Loucy (cell line): ENCODE measurements around the gene PPP2R5B.

ENCODE experiments used
- H2AFZ ChIP-seq: fragments of 200-600 bp; sonication (generic); 2 replicates; pipeline ENCODE4 v1.6.0; 2016; ENCODE audit warnings: antibody characterized with exemption, mild to moderate bottlenecking, low read length, moderate library complexity
- H3F3A ChIP-seq: fragments of 200-600 bp; 2 replicates; pipeline ENCODE4 v1.6.0; 2016; ENCODE audit warnings: antibody characterized with exemption, low read depth, mild to moderate bottlenecking
- H3K27me3 ChIP-seq: fragments of 200-600 bp; sonication (generic); 2 replicates; pipeline ENCODE4 v1.6.1; 2014; ENCODE audit warnings: low read length, mild to moderate bottlenecking; ENCODE audit not compliant: insufficient read depth, poor library complexity, severe bottlenecking
- H3K36me3 ChIP-seq: fragments of 200-600 bp; sonication (generic); 2 replicates; pipeline ENCODE4 v1.6.1; 2016; ENCODE audit warnings: low read length; ENCODE audit not compliant: insufficient read depth
- H3K4me1 ChIP-seq: fragments of 200-600 bp; sonication (generic); 2 replicates; pipeline ENCODE4 v1.5.1; 2014; ENCODE audit warnings: low read length, mild to moderate bottlenecking; ENCODE audit not compliant: insufficient read depth, poor library complexity, severe bottlenecking
- H3K4me2 ChIP-seq: fragments of 200-600 bp; sonication (generic); 2 replicates; pipeline ENCODE4 v1.6.0; 2014; ENCODE audit warnings: antibody characterized with exemption, low read length, low read depth, mild to moderate bottlenecking; ENCODE audit not compliant: poor library complexity, severe bottlenecking
- H3K4me3 ChIP-seq: fragments of 200-600 bp; sonication (generic); 2 replicates; pipeline ENCODE4 v1.5.1; 2014; ENCODE audit warnings: low read length, mild to moderate bottlenecking, mixed read lengths; ENCODE audit not compliant: poor library complexity, severe bottlenecking
- H3K79me2 ChIP-seq: fragments of 200-600 bp; sonication (generic); 2 replicates; pipeline ENCODE4 v1.6.1; 2014; ENCODE audit warnings: low read length; ENCODE audit not compliant: insufficient read depth
- H3K9ac ChIP-seq: fragments of 200-600 bp; sonication (generic); 2 replicates; pipeline ENCODE4 v1.6.0; 2014; ENCODE audit warnings: mild to moderate bottlenecking, low read depth, low read length, moderate library complexity; ENCODE audit not compliant: poor library complexity, severe bottlenecking
- H3K9me2 ChIP-seq: fragments of 200-600 bp; sonication (generic); replicated peaks from 2 replicates; pipeline ENCODE4 v1.6.1; 2016; ENCODE audit warnings: low read depth, low read length, mixed read lengths
- H3K9me3 ChIP-seq: fragments of 200-600 bp; sonication (generic); 2 replicates; pipeline ENCODE4 v1.6.1; 2014; ENCODE audit warnings: mild to moderate bottlenecking, antibody characterized with exemption, low read length, low read depth; ENCODE audit not compliant: insufficient read depth
- H4K20me1 ChIP-seq: fragments of 200-600 bp; sonication (generic); 2 replicates; pipeline ENCODE4 v1.6.0; 2014; ENCODE audit warnings: antibody characterized with exemption, low read length, mild to moderate bottlenecking; ENCODE audit not compliant: insufficient read depth, poor library complexity, severe bottlenecking
- EZH2phosphoT487 ChIP-seq: fragments of 200-600 bp; IDR thresholded peaks from 2 replicates; pipeline ENCODE4 v1.6.1; 2018; ENCODE audit warnings: antibody characterized with exemption, mild to moderate bottlenecking, moderate library complexity, borderline replicate concordance
- TF ChIP-seq, protein P1 (sequence below): fragments of 200-600 bp; sonication (generic); conservative IDR thresholded peaks from 2 replicates; pipeline ENCODE4 v1.5.1; 2014; ENCODE audit warnings: mild to moderate bottlenecking, antibody characterized with exemption, low read length

Gene PPP2R5B

GRCh38 chr11:64930340-64930739 lies 5.9 kb downstream of the PPP2R5B start:
- TF ChIP-seq EZH2phosphoT487, result no peak
- Histone ChIP-seq H3K4me3 (no peak overlapping the region), H3F3A (no peaks in the 10 kb centered on the region), H3K9me2 (no peaks in the 10 kb centered on the region), H3K4me2 (no peak overlapping the region), H3K4me1 (peaks cover 3% of the 10 kb centered on the region), H3K27me3 (no peaks in the 10 kb centered on the region), H3K9me3 (no peaks in the 10 kb centered on the region), H4K20me1 (no peaks in the 10 kb centered on the region), H2AFZ (no peak overlapping the region), H3K36me3 (no peaks in the 10 kb centered on the region), H3K9ac (no peak overlapping the region), H3K79me2 (no peaks in the 10 kb centered on the region)

GRCh38 chr11:64931290-64931689 lies 6.8 kb downstream of the PPP2R5B start:
- Histone ChIP-seq H3K79me2 (no peaks in the 10 kb centered on the region), H2AFZ (no peak overlapping the region), H3K27me3 (no peaks in the 10 kb centered on the region), H3K4me3 (no peak overlapping the region), H3K9ac (no peak overlapping the region), H4K20me1 (no peaks in the 10 kb centered on the region), H3K4me1 (no peaks in the 10 kb centered on the region), H3K36me3 (no peaks in the 10 kb centered on the region), H3K9me3 (no peaks in the 10 kb centered on the region), H3K4me2 (no peak overlapping the region), H3F3A (no peaks in the 10 kb centered on the region), H3K9me2 (no peaks in the 10 kb centered on the region)
- TF ChIP-seq, protein P1, sequence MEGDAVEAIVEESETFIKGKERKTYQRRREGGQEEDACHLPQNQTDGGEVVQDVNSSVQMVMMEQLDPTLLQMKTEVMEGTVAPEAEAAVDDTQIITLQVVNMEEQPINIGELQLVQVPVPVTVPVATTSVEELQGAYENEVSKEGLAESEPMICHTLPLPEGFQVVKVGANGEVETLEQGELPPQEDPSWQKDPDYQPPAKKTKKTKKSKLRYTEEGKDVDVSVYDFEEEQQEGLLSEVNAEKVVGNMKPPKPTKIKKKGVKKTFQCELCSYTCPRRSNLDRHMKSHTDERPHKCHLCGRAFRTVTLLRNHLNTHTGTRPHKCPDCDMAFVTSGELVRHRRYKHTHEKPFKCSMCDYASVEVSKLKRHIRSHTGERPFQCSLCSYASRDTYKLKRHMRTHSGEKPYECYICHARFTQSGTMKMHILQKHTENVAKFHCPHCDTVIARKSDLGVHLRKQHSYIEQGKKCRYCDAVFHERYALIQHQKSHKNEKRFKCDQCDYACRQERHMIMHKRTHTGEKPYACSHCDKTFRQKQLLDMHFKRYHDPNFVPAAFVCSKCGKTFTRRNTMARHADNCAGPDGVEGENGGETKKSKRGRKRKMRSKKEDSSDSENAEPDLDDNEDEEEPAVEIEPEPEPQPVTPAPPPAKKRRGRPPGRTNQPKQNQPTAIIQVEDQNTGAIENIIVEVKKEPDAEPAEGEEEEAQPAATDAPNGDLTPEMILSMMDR, result no peak
- TF ChIP-seq EZH2phosphoT487, result no peak

- Histone ChIP-seq H3K9ac (no peak overlapping the region), H3F3A (no peaks in the 10 kb centered on the region), H3K36me3 (no peaks in the 10 kb centered on the region), H3K4me2 (no peak overlapping the region), H3K4me1 (no peaks in the 10 kb centered on the region), H3K4me3 (no peak overlapping the region), H4K20me1 (no peaks in the 10 kb centered on the region), H3K27me3 (no peaks in the 10 kb centered on the region), H3K9me3 (no peaks in the 10 kb centered on the region), H3K9me2 (no peaks in the 10 kb centered on the region), H3K79me2 (no peaks in the 10 kb centered on the region), H2AFZ (no peak overlapping the region)
- no peak for TF ChIP-seq EZH2phosphoT487
- TF ChIP-seq, protein P1, result no peak
Observed at GRCh38 chr11:64932324-64932723, 7.8 kb downstream of the PPP2R5B start.

DNA sequence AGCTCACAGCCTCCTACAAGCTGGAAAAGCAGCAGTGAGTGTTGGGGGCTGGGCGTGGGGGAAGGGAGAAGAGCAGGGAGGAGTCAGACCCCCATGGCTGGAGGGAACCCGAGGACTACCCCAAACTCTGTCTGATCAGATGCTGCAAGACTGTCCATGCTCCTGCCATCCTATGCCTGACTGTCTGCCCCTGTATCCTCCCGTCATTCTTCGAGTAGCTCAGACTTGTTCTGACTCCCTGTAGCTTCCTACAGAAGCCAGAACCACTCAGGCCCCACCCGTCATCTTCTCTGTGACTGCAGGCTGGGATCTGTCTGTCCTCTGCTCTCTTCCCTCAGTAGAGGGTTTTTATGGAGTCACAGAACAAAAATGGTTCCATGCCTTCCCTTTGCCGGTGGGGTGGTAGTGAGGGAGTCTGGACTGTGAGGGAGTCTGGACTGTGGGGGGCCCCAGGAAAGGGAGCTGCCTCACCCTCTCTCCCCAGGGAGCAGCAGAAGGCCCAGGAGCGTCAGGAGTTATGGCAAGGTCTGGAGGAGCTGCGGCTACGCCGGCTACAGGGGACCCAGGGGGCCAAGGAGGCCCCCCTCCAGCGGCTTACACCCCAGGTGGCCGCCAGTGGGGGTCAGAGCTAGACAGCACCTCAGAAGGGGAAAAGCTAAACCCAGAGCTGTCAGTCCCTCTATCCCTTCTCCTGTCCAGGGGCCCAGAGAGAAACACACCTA lies 8.9 kb downstream of the PPP2R5B start:
- no peaks in the 10 kb centered on the region for H3K9me2 ChIP-seq
- H3K4me1 ChIP-seq, result no peaks in the 10 kb centered on the region
- H3K4me2 ChIP-seq, result no peak overlapping the region
- H3K27me3 ChIP-seq, result no peaks in the 10 kb centered on the region
- H3K36me3 ChIP-seq, result no peaks in the 10 kb centered on the region
- no peaks in the 10 kb centered on the region for H3K9me3 ChIP-seq
- H3F3A ChIP-seq, result no peaks in the 10 kb centered on the region
- H3K79me2 ChIP-seq, result no peaks in the 10 kb centered on the region
- H4K20me1 ChIP-seq, result no peaks in the 10 kb centered on the region
- H3K9ac ChIP-seq, result no peak overlapping the region
- H3K4me3 ChIP-seq, result no peak overlapping the region
- H2AFZ ChIP-seq, result no peak overlapping the region
- TF ChIP-seq, protein P1, result no peak
- no peak for TF ChIP-seq EZH2phosphoT487
